Tibial nerve (tissue), 4 donors: ENCODE results near the gene B3GAT3.

ENCODE experiments used
- EP300 ChIP-seq, 2 donors: sonication (generic); formaldehyde crosslinking; IDR thresholded peaks; one replicate each; pipeline ENCODE4 v1.6.1; 2017; ENCODE audit warnings: antibody characterized with exemption in 2 of 2, mild to moderate bottlenecking in 1 of 2
- POLR2A ChIP-seq, 2 donors: fragments of 450-650 bp; IDR thresholded peaks; one replicate each; pipeline ENCODE4 v1.6.1; 2017; ENCODE audit warnings: antibody characterized with exemption in 2 of 2, mild to moderate bottlenecking in 2 of 2, moderate library complexity in 2 of 2
- TF ChIP-seq, protein P1 (sequence below), 5 experiments: fragments of 200-600 bp in 3 of 5; fragments of 450-650 bp in 2 of 5; sonication (generic) in 3 of 5; IDR thresholded peaks; one replicate each; pipeline ENCODE4 v1.5.1; 2016 to 2019; ENCODE audit warnings: antibody characterized with exemption in 5 of 5, mild to moderate bottlenecking in 3 of 5, moderate library complexity in 2 of 5

DNA sequence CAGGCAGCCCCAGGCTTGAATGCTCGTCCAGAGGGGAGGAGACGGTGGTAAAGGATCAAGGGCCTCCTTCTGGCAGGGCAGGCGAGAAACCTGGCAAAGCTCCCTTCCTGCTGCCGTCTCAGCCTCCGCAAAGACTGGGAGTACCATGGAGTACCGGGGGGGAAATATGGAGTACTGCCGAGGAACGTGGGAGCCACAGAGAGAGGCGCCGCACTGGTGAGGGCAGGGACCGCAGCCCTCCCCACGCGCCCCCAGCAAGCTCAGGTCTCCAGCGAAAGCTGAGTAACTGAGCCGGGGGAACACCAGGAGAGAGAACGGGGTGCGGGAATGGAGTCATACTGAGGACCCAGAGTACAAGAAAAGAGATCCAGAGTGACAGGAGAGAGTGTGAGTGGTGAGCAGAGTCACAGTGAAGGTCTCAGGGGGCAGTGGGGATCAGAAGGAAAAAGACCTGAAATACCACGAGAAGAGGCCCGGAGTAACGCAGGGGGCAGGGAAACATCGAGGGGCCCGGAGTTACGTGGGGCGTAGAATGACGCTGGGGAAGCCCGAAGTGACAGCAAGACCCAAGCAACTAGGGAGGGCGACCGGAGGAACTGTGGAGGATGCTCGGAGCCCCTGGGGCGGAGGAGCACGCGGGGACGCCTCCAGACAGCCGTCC, 10.0 kb downstream of the B3GAT3 start:
- TF ChIP-seq, protein P1, sequence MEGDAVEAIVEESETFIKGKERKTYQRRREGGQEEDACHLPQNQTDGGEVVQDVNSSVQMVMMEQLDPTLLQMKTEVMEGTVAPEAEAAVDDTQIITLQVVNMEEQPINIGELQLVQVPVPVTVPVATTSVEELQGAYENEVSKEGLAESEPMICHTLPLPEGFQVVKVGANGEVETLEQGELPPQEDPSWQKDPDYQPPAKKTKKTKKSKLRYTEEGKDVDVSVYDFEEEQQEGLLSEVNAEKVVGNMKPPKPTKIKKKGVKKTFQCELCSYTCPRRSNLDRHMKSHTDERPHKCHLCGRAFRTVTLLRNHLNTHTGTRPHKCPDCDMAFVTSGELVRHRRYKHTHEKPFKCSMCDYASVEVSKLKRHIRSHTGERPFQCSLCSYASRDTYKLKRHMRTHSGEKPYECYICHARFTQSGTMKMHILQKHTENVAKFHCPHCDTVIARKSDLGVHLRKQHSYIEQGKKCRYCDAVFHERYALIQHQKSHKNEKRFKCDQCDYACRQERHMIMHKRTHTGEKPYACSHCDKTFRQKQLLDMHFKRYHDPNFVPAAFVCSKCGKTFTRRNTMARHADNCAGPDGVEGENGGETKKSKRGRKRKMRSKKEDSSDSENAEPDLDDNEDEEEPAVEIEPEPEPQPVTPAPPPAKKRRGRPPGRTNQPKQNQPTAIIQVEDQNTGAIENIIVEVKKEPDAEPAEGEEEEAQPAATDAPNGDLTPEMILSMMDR (IDR thresholded peaks at IDR 0.05) = no peak
- TF ChIP-seq POLR2A (IDR thresholded peaks at IDR 0.05) = no peak
- peak in 1 of 2 donors; percentile 31 for TF ChIP-seq EP300 (IDR thresholded peaks at IDR 0.05)
